Measurements from ENCODE around the gene PPP2R3B.
"Not testable (repeated sequence)": the region's sequence is repeated elsewhere in the genome, so short reads cannot be mapped to it uniquely, and the experiment has no call there.

The PPP2R3B gene

GRCh38 chrX:426881-427280 lies 40.2 kb upstream of the PPP2R3B start:
- Histone ChIP-seq H3K4me1 (ENCODE audit: control insufficient read depth, insufficient read depth, low read length) (peaks cover 4% of the 10 kb centered on the region; the same call in 1 of the 2 replicates), H3K27me3 (ENCODE audit: control insufficient read depth, insufficient read depth, low read length) (peaks cover 30% of the 10 kb centered on the region), H3K9ac (ENCODE audit: low read length) (no peak overlapping the region), H3K36me3 (ENCODE audit: control insufficient read depth, insufficient read depth, low read length) (no peaks in the 10 kb centered on the region), H3K9me3 (ENCODE audit: control insufficient read depth, insufficient read depth, low read depth, low read length) (no peaks in the 10 kb centered on the region), H3K27ac (ENCODE audit: low read depth, low read length) (no peak overlapping the region), H3K4me3 (ENCODE audit: low read depth, low read length) (no peak overlapping the region)

GRCh38 chrX:425056-425455 lies 38.3 kb upstream of the PPP2R3B start:
- no peak overlapping the region for H3K27ac ChIP-seq (ENCODE audit: low read depth, low read length)
- H3K27me3 ChIP-seq (ENCODE audit: control insufficient read depth, insufficient read depth, low read length) = peaks cover 24% of the 10 kb centered on the region
- H3K4me1 ChIP-seq (ENCODE audit: control insufficient read depth, insufficient read depth, low read length) = peaks cover 8% of the 10 kb centered on the region; the same call in 1 of the 2 replicates
- H3K4me3 ChIP-seq (ENCODE audit: low read depth, low read length) = no peak overlapping the region
- H3K36me3 ChIP-seq (ENCODE audit: control insufficient read depth, insufficient read depth, low read length) = no peaks in the 10 kb centered on the region
- no peak overlapping the region for H3K9ac ChIP-seq (ENCODE audit: low read length)
- H3K9me3 ChIP-seq (ENCODE audit: control insufficient read depth, insufficient read depth, low read depth, low read length) = no peaks in the 10 kb centered on the region

GRCh38 chrX:421646-422391 lies 35.1 kb upstream of the PPP2R3B start:
- Histone ChIP-seq H3K27me3 (ENCODE audit: control insufficient read depth, insufficient read depth, low read length) (peaks cover 3% of the 10 kb centered on the region; the same call in 1 of the 2 replicates), H3K27ac (ENCODE audit: low read depth, low read length) (no peak overlapping the region), H3K4me3 (ENCODE audit: low read depth, low read length) (no peak overlapping the region), H3K9ac (ENCODE audit: low read length) (no peak overlapping the region), H3K4me1 (ENCODE audit: control insufficient read depth, insufficient read depth, low read length) (peaks cover 4% of the 10 kb centered on the region; the same call in 1 of the 2 replicates), H3K36me3 (ENCODE audit: control insufficient read depth, insufficient read depth, low read length) (no peaks in the 10 kb centered on the region), H3K9me3 (ENCODE audit: control insufficient read depth, insufficient read depth, low read depth, low read length) (no peaks in the 10 kb centered on the region)

GRCh38 chrX:420496-421223 lies 34.0 kb upstream of the PPP2R3B start:
- H3K9ac ChIP-seq (ENCODE audit: low read length) = no peak overlapping the region
- H3K4me1 ChIP-seq (ENCODE audit: control insufficient read depth, insufficient read depth, low read length) = peaks cover 4% of the 10 kb centered on the region; the same call in 1 of the 2 replicates
- H3K36me3 ChIP-seq (ENCODE audit: control insufficient read depth, insufficient read depth, low read length) = no peaks in the 10 kb centered on the region
- no peak overlapping the region for H3K4me3 ChIP-seq (ENCODE audit: low read depth, low read length)
- no peaks in the 10 kb centered on the region for H3K27me3 ChIP-seq (ENCODE audit: control insufficient read depth, insufficient read depth, low read length)
- H3K9me3 ChIP-seq (ENCODE audit: control insufficient read depth, insufficient read depth, low read depth, low read length) = no peaks in the 10 kb centered on the region
- H3K27ac ChIP-seq (ENCODE audit: low read depth, low read length) = no peak overlapping the region

GRCh38 chrX:418927-419729 lies 32.4 kb upstream of the PPP2R3B start:
- no peaks in the 10 kb centered on the region for H3K27me3 ChIP-seq (ENCODE audit: control insufficient read depth, insufficient read depth, low read length)
- peaks cover 4% of the 10 kb centered on the region; the same call in 1 of the 2 replicates for H3K4me1 ChIP-seq (ENCODE audit: control insufficient read depth, insufficient read depth, low read length)
- H3K9ac ChIP-seq (ENCODE audit: low read length) = no peak overlapping the region
- H3K4me3 ChIP-seq (ENCODE audit: low read depth, low read length) = no peak overlapping the region
- no peaks in the 10 kb centered on the region for H3K36me3 ChIP-seq (ENCODE audit: control insufficient read depth, insufficient read depth, low read length)
- no peaks in the 10 kb centered on the region for H3K9me3 ChIP-seq (ENCODE audit: control insufficient read depth, insufficient read depth, low read depth, low read length)
- no peak overlapping the region for H3K27ac ChIP-seq (ENCODE audit: low read depth, low read length)

- not testable (repeated sequence) for H3K36me3 ChIP-seq (ENCODE audit: control insufficient read depth, insufficient read depth, low read length); H3K9ac ChIP-seq (ENCODE audit: low read length); H3K27ac ChIP-seq (ENCODE audit: low read depth, low read length); H3K4me1 ChIP-seq (ENCODE audit: control insufficient read depth, insufficient read depth, low read length); H3K9me3 ChIP-seq (ENCODE audit: control insufficient read depth, insufficient read depth, low read depth, low read length); H3K4me3 ChIP-seq (ENCODE audit: low read depth, low read length); H3K27me3 ChIP-seq (ENCODE audit: control insufficient read depth, insufficient read depth, low read length)
Measured at GRCh38 chrX:415498-415897, 28.8 kb upstream of the PPP2R3B start.

- Histone ChIP-seq H3K9me3 (ENCODE audit: control insufficient read depth, insufficient read depth, low read depth, low read length) (peaks cover 5% of the 10 kb centered on the region; the same call in 1 of the 2 replicates), H3K27me3 (ENCODE audit: control insufficient read depth, insufficient read depth, low read length) (no peaks in the 10 kb centered on the region), H3K9ac (ENCODE audit: low read length) (peak overlapping the region; percentile 68), H3K4me3 (ENCODE audit: low read depth, low read length) (peak overlapping the region; percentile 54), H3K4me1 (ENCODE audit: control insufficient read depth, insufficient read depth, low read length) (peaks cover 8% of the 10 kb centered on the region; the same call in 1 of the 2 replicates), H3K27ac (ENCODE audit: low read depth, low read length) (peak overlapping the region; percentile 79), H3K36me3 (ENCODE audit: control insufficient read depth, insufficient read depth, low read length) (no peaks in the 10 kb centered on the region)
Measured at GRCh38 chrX:413322-414201, 26.9 kb upstream of the PPP2R3B start.

- Histone ChIP-seq H3K27me3 (ENCODE audit: control insufficient read depth, insufficient read depth, low read length) (no peaks in the 10 kb centered on the region), H3K9me3 (ENCODE audit: control insufficient read depth, insufficient read depth, low read depth, low read length) (peaks cover 5% of the 10 kb centered on the region; the same call in 1 of the 2 replicates), H3K9ac (ENCODE audit: low read length) (no peak overlapping the region), H3K4me1 (ENCODE audit: control insufficient read depth, insufficient read depth, low read length) (peaks cover 8% of the 10 kb centered on the region; the same call in 1 of the 2 replicates), H3K27ac (ENCODE audit: low read depth, low read length) (no peak overlapping the region), H3K36me3 (ENCODE audit: control insufficient read depth, insufficient read depth, low read length) (no peaks in the 10 kb centered on the region), H3K4me3 (ENCODE audit: low read depth, low read length) (no peak overlapping the region)
Measured at GRCh38 chrX:410296-410695, 23.6 kb upstream of the PPP2R3B start.

- Histone ChIP-seq H3K27me3 (ENCODE audit: control insufficient read depth, insufficient read depth, low read length) (no peaks in the 10 kb centered on the region), H3K4me1 (ENCODE audit: control insufficient read depth, insufficient read depth, low read length) (no peaks in the 10 kb centered on the region), H3K4me3 (ENCODE audit: low read depth, low read length) (no peak overlapping the region), H3K9ac (ENCODE audit: low read length) (no peak overlapping the region), H3K36me3 (ENCODE audit: control insufficient read depth, insufficient read depth, low read length) (no peaks in the 10 kb centered on the region), H3K27ac (ENCODE audit: low read depth, low read length) (no peak overlapping the region), H3K9me3 (ENCODE audit: control insufficient read depth, insufficient read depth, low read depth, low read length) (peaks cover 5% of the 10 kb centered on the region; the same call in 1 of the 2 replicates)
Measured at GRCh38 chrX:405149-405548, 18.4 kb upstream of the PPP2R3B start.

GRCh38 chrX:404656-405055 lies 17.9 kb upstream of the PPP2R3B start:
- H3K4me1 ChIP-seq (ENCODE audit: control insufficient read depth, insufficient read depth, low read length) = no peaks in the 10 kb centered on the region

More at GRCh38 chrX:404656-405055, 17.9 kb upstream of the PPP2R3B start:
- Histone ChIP-seq H3K36me3 (ENCODE audit: control insufficient read depth, insufficient read depth, low read length) (no peaks in the 10 kb centered on the region), H3K9ac (ENCODE audit: low read length) (no peak overlapping the region), H3K27me3 (ENCODE audit: control insufficient read depth, insufficient read depth, low read length) (no peaks in the 10 kb centered on the region), H3K4me3 (ENCODE audit: low read depth, low read length) (no peak overlapping the region), H3K27ac (ENCODE audit: low read depth, low read length) (no peak overlapping the region), H3K9me3 (ENCODE audit: control insufficient read depth, insufficient read depth, low read depth, low read length) (peaks cover 5% of the 10 kb centered on the region; the same call in 1 of the 2 replicates)

Measured in HUES6 (cell line).